ENCODE results near the gene CALM1. TPM values are rescaled to one million over a fixed set of nuclear protein-coding genes. Genes with fewer than 3 reads are reported as not detected.

The CALM1 gene
- total RNA-seq, 2 experiments from 2014 or later, result 960 to 975 TPM

- intact Hi-C loops (cut with DNase I, micrococcal nuclease), result no loop called here
These were observed 26.3 kb downstream of the CALM1 start for GRCh38 chr14:90423166-90423565.

GRCh38 chr14:90424075-90424474, 27.2 kb downstream of the CALM1 start:
- H3K36me3 Mint-ChIP-seq (ENCODE audit: low read depth), result no peaks in the 10 kb centered on the region
- Histone ChIP-seq H3K4me3 (ENCODE audit: low read length) (no peak overlapping the region), H3K9me3 (ENCODE audit: control insufficient read depth in 1 of 2, insufficient read depth in 1 of 2, low read length in 2 of 2) (no peaks in the 10 kb centered on the region), H3K27ac (ENCODE audit: low read depth in 1 of 2, low read length in 2 of 2) (no peak overlapping the region), H3K4me1 (ENCODE audit: insufficient read depth, low read length) (no peaks in the 10 kb centered on the region), H3K27me3 (ENCODE audit: control insufficient read depth in 1 of 2, insufficient read depth in 2 of 2, low read length in 2 of 2) (no peaks in the 10 kb centered on the region), H3K36me3 (ENCODE audit: insufficient read depth, low read length) (no peaks in the 10 kb centered on the region)
- intact Hi-C loops (cut with DNase I, micrococcal nuclease), result no loop called here
- POLR2A ChIA-PET, result interaction anchor here (0.6 kb wide), 1 partner anchor 24 kb away, joined by 3 read pairs; no protein-coding TSS in a partner anchor
- H3K9me3 Mint-ChIP-seq, result no peaks in the 10 kb centered on the region
- CTCF ChIA-PET, result no interaction called here
- no peak for TF ChIP-seq CTCF (IDR thresholded peaks at IDR 0.05)
- ATAC-seq (ENCODE audit: poor library complexity), result no peak
- H3K4me3 Mint-ChIP-seq, result no peak overlapping the region
- H3K4me1 Mint-ChIP-seq (ENCODE audit: low read depth), result no peaks in the 10 kb centered on the region
- H3K27ac Mint-ChIP-seq, result no peak overlapping the region
- H3K27me3 Mint-ChIP-seq, result no peaks in the 10 kb centered on the region
- DNase-seq, result peak in 1 of 14 experiments; percentile 2

More at GRCh38 chr14:90423166-90423565, 26.3 kb downstream of the CALM1 start:
- Mint-ChIP-seq H3K27me3 (no peaks in the 10 kb centered on the region), H3K27ac (no peak overlapping the region), H3K4me3 (no peak overlapping the region), H3K36me3 (ENCODE audit: low read depth) (no peaks in the 10 kb centered on the region), H3K4me1 (ENCODE audit: low read depth) (no peaks in the 10 kb centered on the region), H3K9me3 (no peaks in the 10 kb centered on the region)
- POLR2A ChIA-PET, result no interaction called here
- Histone ChIP-seq H3K27me3 (ENCODE audit: control insufficient read depth in 1 of 2, insufficient read depth in 2 of 2, low read length in 2 of 2) (no peaks in the 10 kb centered on the region), H3K9me3 (ENCODE audit: control insufficient read depth in 1 of 2, insufficient read depth in 1 of 2, low read length in 2 of 2) (no peaks in the 10 kb centered on the region), H3K27ac (ENCODE audit: low read depth in 1 of 2, low read length in 2 of 2) (no peak overlapping the region), H3K4me3 (ENCODE audit: low read length) (no peak overlapping the region), H3K36me3 (ENCODE audit: insufficient read depth, low read length) (no peaks in the 10 kb centered on the region), H3K4me1 (ENCODE audit: insufficient read depth, low read length) (no peaks in the 10 kb centered on the region)
- no peak for ATAC-seq (ENCODE audit: poor library complexity)
- DNase-seq, result peak in 1 of 14 experiments; percentile 31
- no peak for TF ChIP-seq CTCF (IDR thresholded peaks at IDR 0.05)
- CTCF ChIA-PET, result no interaction called here

- H3K4me1 ChIP-seq (ENCODE audit: insufficient read depth, low read length), result no peaks in the 10 kb centered on the region
- ATAC-seq (ENCODE audit: poor library complexity) (no peak), DNase-seq (no peak)
- ChIA-PET POLR2A (no interaction called here), CTCF (no interaction called here)
- no peak for TF ChIP-seq CTCF (IDR thresholded peaks at IDR 0.05)
- no peak overlapping the region for H3K4me3 ChIP-seq (ENCODE audit: low read length)
- no peaks in the 10 kb centered on the region for H3K27me3 ChIP-seq (ENCODE audit: control insufficient read depth in 1 of 2, insufficient read depth in 2 of 2, low read length in 2 of 2)
- Mint-ChIP-seq H3K4me1 (ENCODE audit: low read depth) (no peaks in the 10 kb centered on the region), H3K36me3 (ENCODE audit: low read depth) (no peaks in the 10 kb centered on the region), H3K27me3 (no peaks in the 10 kb centered on the region), H3K27ac (no peak overlapping the region), H3K9me3 (no peaks in the 10 kb centered on the region), H3K4me3 (no peak overlapping the region)
- H3K36me3 ChIP-seq (ENCODE audit: insufficient read depth, low read length), result no peaks in the 10 kb centered on the region
- H3K27ac ChIP-seq (ENCODE audit: low read depth in 1 of 2, low read length in 2 of 2), result no peak overlapping the region
- H3K9me3 ChIP-seq (ENCODE audit: control insufficient read depth in 1 of 2, insufficient read depth in 1 of 2, low read length in 2 of 2), result no peaks in the 10 kb centered on the region
- intact Hi-C loops (cut with DNase I, micrococcal nuclease), result no loop called here
These were observed 28.0 kb downstream of the CALM1 start for GRCh38 chr14:90424686-90425372.
